NCI-H2029 treated with DMSO at 0.1 percent for 48 hours (cell line): ENCODE data around the gene KIFBP.
"Not testable (repeated sequence)": the region's sequence is repeated elsewhere in the genome, so short reads cannot be mapped to it uniquely, and the experiment has no call there.

ENCODE experiments used
- DNase-seq: peaks from one replicate; lab custom pipeline; 2025; lab: John Stamatoyannopoulos, UW

The KIFBP gene

DNA sequence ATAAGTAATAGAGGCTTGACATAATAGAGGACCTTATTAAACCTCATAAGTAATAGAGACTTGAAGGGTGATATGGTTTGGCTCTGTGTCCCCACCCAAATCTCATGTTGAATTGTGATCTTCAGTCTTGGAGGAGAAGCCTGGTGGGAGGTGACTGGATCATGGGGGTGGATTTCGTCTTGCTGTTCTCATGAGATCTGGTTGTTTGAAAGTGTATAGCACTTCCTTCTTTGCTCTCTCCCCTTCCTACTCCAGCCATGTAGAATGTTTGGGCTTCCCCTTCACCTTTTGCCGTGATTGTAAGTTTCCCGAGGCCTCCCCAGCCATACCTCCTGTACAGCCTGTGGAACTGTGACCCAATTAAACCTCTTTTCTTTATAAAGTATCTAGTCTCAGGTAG is 8.6 kb downstream of the KIFBP start:
- no peak for DNase-seq

DNA sequence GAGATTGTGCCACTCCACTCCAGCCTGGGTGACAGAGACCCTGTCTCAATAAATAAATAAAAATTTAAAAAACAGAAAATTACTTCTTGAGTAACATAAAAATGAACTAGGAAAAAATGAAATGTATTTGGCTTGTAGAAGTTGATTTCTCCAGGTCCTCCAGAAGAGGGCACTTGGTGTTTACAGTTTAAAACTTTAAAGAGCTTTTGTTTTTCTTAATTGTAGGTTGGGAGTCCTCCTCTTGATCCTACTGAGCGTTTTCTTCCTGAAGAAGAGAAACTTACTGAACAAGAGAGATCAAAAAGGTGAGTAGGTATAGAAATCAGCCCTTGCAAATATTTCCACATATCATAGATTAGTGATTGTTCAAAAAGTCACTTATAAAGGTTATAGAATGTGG is 16.2 kb downstream of the KIFBP start:
- no peak for DNase-seq

DNA sequence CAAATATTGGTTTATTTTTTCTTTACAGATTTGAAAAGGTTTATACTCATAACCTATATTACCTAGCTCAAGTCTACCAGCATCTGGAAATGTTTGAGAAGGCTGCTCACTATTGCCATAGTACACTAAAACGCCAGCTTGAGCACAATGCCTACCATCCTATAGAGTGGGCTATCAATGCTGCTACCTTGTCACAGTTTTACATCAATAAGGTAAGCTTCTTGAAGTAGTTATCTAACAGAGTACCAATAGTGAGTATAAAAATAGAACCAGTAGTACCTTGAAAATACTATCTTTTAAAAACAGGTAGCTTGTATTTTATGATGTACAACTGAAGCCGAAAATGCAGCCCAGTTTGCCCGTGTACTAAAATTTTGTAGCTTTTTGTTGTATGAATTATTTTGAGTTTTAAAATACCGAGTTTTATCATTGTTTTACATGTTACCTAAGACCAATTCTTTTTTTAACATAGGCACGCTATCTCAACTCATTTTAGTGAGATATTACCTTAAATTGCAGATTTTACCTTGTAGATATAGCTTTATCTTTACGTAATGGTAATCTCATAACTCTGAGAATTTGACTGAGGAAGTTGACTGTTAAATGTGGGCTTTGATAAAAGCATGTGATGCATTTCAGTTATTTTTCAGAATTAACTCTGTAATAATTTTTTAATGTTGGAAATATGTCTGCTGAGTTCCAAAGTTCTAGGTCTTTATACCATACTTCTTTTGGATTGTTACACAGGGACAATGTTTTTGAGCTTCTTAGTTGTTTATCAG is 17.3 kb downstream of the KIFBP start:
- no peak for DNase-seq

DNA sequence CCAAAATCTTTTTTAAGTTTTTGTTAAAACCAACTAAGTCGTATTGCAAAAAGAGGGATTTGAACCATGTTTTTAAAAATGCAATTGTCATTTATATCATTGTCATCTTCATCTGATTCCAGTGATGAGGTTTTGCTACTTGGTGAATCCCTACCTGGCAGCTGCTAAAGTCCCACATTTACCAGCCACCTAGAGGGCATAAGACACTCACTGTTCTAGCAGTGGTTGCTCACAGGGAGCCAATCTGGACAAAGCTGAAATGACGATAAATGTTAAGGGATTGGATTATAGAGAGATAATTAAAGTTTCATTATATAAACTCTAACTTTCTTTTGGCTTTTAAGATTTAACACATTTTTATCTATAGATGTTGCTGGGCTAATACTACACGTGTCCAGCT is 18.7 kb downstream of the KIFBP start:
- DNase-seq: no peak

DNA sequence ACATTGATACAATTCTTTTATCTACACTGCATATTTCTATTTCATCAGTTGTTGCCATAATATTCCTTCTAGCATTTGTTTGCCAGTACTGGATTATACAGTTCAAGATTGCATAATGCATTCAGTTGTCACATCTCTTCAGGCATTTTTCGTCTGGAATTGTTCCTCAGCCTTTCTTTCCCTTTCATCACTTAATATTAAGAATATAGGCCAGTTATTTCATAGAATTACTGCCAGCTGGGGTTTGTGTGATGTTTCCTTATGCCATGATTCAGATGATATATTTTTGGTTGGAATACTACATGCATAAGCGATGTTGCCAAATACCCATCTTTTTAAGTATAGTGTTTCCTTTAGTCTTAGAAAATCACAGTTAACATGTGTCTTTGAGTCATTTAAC is 20.8 kb downstream of the KIFBP start:
- no peak for DNase-seq

DNA sequence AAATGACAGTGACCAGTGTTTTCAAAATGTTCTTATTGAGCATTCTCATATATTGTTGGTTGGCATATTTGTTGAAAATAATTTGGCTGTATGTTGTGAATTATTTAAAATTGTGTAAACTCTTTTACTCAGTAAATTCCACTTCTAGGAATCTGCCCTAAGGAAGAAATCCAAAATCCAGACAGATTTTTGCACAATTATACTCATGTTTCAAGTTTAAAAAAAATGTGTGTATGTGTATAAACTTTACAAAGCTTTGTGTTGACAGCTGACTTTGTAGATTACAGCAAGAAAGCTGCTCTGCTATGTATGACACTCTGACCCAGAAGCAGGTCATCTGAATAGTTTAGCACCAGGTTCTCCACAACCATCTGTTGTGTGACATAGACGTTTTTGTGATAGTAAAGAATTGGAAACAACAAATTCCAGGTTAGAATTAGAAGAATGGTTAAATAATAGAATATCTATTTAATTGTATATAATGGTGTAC is 21.6 kb downstream of the KIFBP start:
- DNase-seq: no peak

DNA sequence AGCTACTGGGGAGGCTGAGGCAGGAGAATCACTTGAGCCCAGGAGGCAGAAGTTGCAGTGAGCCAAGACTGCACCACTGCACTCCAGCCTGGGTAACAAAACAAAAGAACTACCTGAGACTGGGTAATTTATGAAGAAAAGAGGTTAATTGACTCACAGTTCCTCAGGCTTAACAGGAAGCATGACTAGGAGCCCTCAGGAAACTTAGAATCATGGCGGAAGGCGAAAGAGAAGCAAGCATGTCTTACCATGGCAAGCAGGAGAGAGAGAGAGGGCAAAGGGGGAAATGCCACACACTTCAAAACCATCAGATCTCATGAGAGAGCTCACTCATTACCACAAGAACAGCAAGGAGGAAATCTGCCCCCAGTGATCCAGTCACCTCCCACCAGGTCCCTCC is 24.2 kb downstream of the KIFBP start:
- DNase-seq: not testable (repeated sequence)

DNA sequence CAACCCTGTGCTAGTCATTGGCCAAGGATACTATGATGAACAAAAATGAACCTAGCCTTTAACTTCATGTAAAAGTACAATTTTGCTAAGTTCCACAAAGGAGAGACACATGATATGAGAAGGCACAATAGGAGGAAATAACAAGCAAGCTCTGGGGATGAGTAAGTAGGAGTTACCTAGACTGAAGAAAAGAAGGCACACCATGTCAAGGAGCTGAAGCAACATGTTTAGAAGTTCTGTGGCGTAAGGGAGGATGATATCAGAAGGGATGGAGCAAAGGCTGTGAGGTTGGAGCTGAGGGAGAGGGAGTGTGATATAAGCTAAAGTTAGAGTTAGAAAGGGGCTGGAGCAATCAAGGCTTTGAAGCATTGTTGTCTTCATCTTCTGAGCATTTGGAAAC is 25.6 kb downstream of the KIFBP start:
- no peak for DNase-seq

DNA sequence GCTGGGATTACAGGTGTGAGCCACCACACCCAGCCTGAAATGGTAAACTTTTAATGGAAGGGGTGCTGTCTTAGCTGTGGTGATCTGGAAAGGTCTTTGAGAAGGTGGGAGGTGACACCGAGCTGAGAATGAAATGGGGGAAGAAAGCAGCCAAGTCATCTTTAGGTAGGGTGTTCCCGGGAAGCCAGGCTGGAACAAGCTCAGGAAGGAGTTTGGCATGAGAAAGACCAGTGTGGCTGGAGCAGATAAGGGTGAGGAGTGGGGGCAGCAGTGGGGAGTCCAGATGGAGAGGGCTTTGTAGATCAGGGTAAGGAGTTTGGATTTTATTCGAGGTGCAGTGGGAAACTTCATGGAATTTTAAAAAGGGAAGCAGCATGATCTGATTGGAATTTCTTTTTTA is 30.0 kb downstream of the KIFBP start:
- no peak for DNase-seq

DNA sequence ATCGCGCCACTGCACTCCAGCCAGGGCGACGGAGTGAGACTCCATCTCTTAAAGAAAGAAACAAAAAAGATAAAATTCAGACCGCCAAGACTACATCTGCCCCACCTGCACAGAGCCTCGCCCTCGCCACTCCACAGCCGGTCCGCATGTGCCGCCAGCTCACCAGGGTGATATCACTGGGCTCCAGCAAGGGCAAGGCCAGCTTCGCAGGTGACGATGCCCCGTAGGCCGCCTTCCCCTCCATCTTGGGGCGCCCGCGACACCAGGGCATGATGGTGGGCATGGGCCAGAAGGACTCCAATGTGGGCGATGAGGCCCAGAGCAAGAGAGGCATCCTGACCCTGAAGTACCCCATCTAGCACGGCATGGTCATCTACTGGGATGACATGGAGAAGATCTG is 34.0 kb downstream of the KIFBP start:
- no peak for DNase-seq

DNA sequence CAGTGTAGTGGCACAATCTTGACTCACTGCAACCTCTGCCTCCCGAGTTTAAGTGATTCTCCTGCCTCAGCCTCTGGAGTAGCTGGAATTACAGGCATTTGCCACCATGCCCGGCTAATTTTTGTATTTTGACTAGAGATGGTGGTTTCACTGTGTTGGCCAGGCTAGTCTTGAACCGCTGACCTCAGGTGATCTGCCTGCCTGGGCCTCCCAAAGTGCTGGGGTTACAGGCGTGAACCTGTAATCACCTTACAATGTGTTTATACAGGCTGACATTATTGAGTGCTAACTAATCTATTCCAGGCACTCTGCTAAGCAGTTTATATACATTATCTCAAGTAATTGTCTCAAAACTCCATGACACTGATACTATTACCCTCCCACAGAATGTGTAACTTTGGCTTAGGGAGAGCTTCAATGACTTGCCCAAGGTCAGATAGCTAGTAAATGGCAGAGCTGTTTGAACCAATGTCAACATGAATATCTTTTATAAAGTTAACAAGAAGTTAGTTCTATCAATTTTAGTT is 36.8 kb downstream of the KIFBP start:
- no peak for DNase-seq

DNA sequence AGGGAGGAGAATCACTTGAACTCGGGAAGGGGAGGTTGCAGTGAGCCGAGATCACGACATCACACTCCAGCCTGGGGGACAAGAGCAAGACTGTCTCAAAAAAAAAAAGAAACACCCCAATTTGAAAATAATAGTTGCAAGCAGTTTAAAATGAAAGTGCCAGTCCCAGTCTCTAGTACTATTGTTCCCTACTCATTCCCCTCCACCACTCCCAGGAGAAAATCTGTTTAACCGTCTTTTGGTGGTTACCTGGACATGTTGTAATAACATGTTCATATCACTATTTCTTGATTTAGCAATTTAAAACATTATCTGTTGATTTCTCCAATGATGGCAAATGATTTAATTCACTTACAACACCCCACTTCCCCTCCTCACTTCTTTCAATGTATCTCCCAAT is 44.7 kb downstream of the KIFBP start:
- no peak for DNase-seq

DNA sequence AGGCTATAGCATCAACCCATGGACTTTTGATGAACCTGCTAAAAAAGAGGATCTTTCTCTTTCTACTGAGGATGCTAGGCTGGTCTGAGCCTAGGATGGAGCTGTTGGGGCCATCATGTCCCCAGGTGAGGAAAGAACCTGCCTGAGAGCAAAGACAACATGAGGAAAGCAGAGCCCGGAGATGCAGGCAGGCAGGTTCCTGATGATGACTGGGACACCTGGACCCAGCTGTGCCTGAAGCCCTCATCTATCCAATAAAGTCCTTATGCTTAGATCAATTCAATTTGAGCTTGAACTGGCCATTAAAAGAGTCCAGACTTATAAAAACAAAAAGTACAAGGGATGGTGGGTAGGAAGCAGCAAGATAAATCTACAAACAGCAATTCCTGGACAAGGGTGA is 48.9 kb downstream of the KIFBP start:
- DNase-seq: no peak

DNA sequence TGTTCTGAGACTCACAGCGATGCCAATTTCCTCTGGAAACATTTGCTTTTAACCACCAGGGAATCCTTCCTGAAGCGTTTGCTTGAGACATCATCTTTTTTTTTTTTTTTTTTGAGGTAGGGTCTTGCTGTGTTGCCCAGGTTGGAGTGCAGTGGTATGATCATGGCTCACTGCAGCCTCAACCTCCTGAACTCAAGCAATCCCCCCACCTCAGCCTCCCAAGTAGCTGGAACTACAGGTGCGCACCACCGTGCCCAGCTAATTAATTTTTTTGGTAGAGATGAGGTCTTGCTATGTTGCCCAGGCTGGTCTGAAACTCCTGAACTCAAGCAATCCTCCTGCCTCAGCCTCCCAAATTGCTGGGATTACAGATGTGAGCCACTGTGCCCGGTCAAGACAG is 52.3 kb downstream of the KIFBP start:
- not testable (repeated sequence) for DNase-seq

DNA sequence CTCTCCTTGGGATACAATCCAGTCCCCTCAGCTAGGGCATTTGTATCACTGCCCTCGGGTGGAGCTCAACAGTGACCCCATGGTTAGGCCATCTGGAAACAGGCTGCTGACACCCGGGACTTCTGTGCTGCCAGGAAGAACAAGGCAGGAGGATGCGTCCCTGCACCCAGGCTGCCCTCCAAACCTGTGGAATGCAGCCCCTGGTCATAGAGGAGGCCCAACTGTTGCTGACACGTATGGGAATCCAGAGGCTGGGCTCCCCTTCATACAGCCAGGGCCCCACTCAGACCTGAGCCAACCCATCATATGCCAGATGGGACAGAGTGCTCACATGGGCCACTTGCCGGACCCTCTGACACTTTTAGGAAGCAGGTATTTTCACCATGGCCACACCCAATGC is 53.8 kb downstream of the KIFBP start:
- DNase-seq: no peak

DNA sequence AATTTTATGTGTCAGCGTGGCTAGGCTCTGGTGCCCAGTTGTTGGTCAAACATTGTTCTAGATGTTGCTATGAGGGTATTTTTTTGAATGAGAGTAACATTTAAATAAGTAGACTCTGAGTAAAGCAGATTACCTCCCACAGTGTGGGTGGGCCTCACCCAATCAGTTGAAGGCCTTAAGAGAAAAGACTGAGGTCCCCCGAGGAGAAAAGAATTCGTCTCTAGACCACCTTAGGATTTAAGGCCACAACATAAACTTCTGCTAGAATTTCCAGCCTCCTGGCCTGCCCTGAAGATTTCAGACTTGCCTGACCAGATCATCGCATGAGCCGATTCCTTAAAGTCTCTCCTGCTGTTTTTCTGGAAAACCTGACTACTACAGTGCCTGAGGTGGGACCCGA is 54.2 kb downstream of the KIFBP start:
- DNase-seq: no peak

DNA sequence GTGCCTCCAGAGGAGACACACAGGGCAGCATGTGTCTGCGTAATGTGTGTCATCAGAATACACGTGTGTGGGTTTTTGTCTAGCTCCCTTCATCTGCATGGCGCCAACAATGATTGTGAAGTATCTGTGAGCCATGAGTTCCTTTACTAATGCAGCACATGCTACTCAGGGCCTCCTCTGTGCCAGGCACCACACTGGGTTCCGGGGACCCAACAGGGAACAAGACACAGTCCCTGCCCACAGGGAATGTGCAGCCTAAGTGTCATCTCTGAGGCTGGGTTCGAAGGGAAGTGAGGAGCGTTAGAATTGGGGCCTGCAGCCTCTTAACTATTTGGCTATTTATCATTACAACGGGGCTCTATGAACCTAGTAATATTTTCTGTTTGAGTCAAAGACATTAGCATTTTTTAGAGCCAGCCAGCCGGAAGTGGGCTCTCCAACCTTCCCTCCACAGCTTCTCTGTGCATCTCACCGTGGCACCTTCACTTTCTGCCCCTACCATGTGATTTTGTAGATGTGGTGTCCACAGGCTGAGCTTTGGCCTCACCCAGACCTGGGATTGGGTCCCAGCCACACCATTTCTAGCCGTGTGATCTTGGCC is 55.4 kb downstream of the KIFBP start:
- DNase-seq: no peak

DNA sequence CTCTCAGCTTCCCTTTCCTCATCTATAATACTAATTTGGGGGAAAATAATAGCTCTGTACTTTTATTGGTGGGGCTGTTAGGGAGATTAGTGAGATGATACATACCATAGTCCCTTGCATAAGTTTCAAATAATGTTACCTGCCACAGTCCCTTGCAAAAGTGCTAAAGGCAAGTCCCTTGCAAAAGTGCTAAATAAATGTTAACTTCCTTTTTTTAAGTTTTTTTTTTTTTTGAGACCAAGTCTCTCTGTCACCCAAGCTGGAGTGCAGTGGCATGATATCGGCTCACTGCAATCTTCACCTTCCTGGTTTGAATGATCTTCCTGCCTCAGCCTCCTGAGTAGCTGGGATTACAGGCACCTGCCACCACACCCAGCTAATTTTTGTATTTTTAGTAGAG is 55.9 kb downstream of the KIFBP start:
- no peak for DNase-seq

DNA sequence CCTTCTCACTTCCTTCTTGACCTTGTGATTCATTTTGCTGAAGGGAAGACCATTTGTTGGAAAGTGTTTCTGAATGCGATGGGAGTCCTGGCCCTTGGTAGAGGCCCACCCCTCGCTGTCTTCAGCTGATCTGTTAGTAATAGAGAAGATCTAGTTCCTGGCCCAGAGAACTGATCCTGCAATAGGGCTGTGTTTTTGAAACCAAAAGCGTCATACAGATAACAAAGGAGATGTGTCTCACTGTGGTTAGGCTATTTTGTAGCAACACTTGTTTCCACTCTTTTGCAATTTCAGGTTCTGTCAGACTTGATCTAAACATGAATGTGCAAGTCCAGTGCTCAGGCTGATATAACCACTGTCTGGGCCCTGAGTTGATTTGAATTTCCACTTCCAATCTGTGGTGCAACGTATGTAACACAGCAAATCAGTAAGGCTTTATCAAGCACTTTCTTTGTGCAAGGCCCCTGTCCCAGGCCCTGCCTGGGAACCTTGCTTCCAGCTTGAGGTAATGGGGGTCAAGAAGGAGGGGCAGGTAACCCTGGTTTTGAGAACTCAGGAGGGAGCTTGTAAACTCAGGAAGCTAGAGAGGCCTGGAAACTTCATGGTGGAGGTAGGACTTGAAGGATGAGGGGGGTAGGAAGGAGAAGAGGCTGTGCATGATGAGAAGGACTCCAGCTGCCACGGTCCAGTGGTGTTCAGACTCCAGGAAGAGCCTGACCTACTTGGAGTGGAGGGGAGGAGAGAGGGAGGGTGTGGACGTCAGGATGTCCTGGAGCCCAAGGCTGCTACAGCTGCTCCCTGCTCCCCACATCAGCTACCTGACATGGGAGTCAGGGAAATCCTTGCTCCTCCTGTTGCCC is 57.1 kb downstream of the KIFBP start:
- DNase-seq: no peak

DNA sequence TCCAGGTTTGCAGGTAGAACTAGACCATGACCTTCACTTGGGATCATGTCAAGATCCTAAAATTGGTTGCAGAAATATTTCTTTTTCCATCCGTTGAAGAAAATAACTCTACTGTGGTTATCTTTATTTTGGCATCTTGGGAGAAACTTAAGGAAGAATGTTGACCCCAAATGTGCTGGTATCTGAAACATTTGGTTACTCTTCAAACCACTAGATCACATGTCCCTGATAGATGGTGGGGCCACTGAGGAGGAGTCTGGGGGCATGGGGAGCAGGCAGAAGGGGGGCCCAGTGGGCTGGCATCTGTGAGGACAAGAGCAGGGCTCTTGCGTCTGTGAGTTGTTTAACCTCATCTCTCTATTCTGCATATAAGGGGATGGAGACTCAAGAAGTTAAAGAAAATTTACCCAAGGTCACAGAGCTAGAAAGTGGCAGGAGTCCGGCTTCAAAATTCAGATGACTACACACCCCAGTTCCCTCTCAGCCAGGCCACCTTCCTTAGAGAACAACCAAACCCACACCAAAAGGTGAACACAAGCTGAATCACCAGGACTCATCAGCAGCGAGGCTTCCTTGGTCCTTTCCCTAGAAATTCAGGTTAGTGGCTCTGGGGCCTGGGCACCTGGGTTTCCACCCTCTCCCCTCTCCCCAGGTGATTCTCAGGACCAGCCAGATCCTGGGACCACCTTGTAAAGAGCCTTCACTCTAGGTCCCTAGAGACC is 58.7 kb downstream of the KIFBP start:
- no peak for DNase-seq

DNA sequence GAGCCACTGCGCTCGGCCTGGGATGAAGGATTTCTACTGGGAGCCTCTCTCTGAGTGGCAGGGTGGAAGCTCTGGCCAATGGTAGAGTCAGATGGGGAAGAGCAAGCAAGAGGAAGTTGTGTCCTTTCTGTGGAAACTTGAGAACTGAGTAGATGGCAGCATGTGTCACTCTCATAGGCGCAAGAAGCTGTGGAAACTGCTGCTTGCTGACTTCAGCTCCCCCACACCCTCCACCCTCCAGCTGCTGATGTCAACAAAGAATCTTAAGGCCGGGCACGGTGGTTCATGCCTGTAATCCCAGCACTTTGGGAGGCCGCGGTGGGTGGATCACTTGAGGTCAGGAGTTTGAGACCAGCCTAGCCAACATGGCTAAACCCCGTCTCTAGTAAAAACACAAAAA is 59.5 kb downstream of the KIFBP start:
- DNase-seq: no peak

DNA sequence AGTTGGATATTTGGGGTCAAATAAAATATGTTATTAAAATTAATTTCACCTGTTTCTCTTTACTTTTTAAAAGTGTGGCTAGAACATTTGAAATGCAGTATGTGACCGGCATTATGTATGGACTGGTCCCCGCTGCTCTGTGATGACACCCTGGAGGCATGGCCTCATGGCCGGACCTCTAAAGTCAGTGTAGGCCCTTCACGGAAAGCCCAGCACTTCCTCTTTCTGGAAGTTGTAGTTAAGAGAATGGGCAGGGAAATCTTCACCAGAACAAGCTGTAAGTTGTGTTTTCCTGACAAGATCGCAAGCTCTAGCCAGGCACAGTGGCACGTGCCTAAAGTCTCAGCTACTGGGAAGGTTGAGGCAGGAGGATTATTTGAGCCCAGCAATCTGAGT is 61.0 kb downstream of the KIFBP start:
- no peak for DNase-seq
